HG03378 (cell line): ENCODE results near the gene KRTAP21-3.

Experiments
- ATAC-seq: cut with Tn5 transposase; IDR thresholded peaks from one replicate; pipeline ENCODE4 v1.9.1; 2021; ENCODE audit warnings: mild to moderate bottlenecking, moderate library complexity; ENCODE audit not compliant: unreplicated experiment

KRTAP21-3 gene

DNA sequence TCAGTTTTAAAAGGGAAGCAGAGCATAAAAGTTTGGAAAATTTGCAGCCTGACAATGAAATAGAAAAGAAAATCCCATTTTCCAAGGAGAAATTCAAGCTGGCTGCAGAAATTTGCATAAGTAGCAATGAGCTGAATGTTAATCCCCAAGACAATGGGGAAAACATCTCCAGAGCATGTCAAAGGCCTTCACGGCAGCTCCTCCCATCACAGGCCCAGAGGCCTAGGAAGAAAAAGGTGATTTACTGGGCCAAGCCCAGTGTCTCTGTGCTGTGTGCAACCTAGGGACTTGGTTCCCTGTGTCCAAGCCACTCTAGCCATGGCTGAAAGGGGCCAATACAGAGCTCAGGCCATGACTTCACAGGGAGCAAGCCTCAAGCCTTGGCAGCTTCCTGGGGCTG is 49.8 kb downstream of the KRTAP21-3 start:
- ATAC-seq: no peak
